Astrocyte of the cerebellum (primary cell): ENCODE measurements around the gene EIF3B.

ENCODE experiments used
- DNase-seq: peaks from one replicate; pipeline ENCODE4 v3.0.0-alpha.2; 2011; ENCODE audit warnings: low read depth
- H3K4me3 ChIP-seq: 2 replicates; pipeline ENCODE4 v1.5.1; 2011; ENCODE audit warnings: mild to moderate bottlenecking, low read depth, low read length, moderate library complexity
- CTCF ChIP-seq: IDR thresholded peaks from 2 replicates; pipeline ENCODE4 v1.5.1; 2012; ENCODE audit warnings: low read length, low read depth, moderate library complexity, mild to moderate bottlenecking; ENCODE audit errors: missing control alignments
- in situ Hi-C: cut with HindIII; loops from 2 replicates; pipeline ENCODE4 v1.10.0; 2017; ENCODE audit warnings: low sequenced_read_pairs

The EIF3B gene

GRCh38 chr7:2369139-2369538 lies 14.5 kb downstream of the EIF3B start:
- no peak for DNase-seq
- no peak overlapping the region for H3K4me3 ChIP-seq
- in situ Hi-C loops, result loop anchor here (25.0 kb wide), 1 partner anchor 532 kb away; no protein-coding TSS in a partner anchor
- no peak for TF ChIP-seq CTCF

DNA sequence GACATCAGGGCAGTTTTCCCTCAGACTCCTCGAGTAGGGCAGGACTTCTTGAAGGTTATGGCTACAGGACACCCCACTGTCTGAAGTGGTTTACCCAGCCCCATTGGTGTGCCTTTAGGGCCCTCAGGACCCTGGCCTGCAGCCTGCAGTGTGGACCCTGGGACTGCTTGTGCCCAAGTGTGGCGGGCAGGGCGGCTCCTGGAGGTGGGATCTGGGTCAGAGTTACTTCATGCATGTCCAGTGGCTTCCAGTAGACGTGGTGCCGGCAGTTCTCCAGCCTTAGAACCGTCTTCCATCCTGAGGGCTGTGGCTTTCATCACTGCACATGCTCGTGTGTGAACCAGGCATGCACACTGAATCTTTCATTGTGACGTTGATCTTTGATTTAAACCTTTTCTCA lies 16.7 kb downstream of the EIF3B start:
- DNase-seq, result no peak
- in situ Hi-C loops, result loop anchor here (10.0 to 25.0 kb wide), 2 partner anchors 67 to 534 kb away; no protein-coding TSS in a partner anchor
- no peak overlapping the region for H3K4me3 ChIP-seq
- TF ChIP-seq CTCF, result no peak

DNA sequence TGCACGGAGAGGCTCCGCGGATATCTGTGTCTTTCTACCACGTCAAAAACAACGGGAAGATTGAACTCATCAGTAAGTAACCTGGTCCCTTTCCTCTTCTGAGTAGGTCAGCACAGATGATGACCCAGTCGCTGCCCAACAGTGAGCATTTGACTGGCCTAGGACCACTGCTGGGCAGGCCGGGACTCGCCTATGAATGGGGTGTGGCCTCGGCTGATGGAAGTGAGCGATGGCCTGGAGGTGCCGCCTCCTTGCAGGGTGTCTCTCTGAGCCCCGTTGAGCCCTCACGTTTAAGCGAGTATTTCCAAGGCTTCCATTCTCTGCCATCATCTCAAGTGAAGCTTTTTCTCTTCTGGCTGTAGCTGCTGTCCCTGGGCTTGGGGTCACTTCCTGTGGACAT lies 18.1 kb downstream of the EIF3B start:
- DNase-seq, result no peak
- H3K4me3 ChIP-seq, result no peak overlapping the region
- in situ Hi-C loops, result loop anchor here (10.0 to 25.0 kb wide), 2 partner anchors 68 to 535 kb away; no protein-coding TSS in a partner anchor
- TF ChIP-seq CTCF, result no peak

- in situ Hi-C loops, result loop anchor here (10.0 to 25.0 kb wide), 2 partner anchors 68 to 536 kb away; no protein-coding TSS in a partner anchor
- peak; percentile 34 for TF ChIP-seq CTCF
- peak; percentile 52 for DNase-seq
- H3K4me3 ChIP-seq, result no peak overlapping the region
These were observed 18.5 kb downstream of the EIF3B start for GRCh38 chr7:2373124-2373556.

GRCh38 chr7:2373646-2374045 lies 19.0 kb downstream of the EIF3B start:
- no peak overlapping the region for H3K4me3 ChIP-seq
- DNase-seq, result no peak
- TF ChIP-seq CTCF, result no peak
- in situ Hi-C loops, result loop anchor here (10.0 to 25.0 kb wide), 2 partner anchors 69 to 536 kb away; no protein-coding TSS in a partner anchor

DNA sequence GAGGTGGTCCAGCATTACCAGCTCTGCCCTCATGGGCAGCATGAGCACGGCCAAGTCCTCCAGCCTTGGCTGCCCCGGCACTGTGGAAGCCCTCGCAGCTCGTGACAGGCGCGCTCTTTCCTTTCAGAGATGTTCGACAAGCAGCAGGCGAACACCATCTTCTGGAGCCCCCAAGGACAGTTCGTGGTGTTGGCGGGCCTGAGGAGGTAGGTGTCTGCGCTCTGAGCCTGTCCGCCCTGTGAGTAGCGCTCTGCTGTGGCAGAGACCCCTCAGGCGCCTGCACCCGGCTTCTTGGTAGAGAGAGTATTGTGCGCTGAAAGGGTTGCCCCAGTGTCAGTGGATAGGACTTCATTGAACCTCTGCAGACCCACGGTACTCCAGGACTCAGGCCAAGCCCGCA lies 19.8 kb downstream of the EIF3B start:
- in situ Hi-C loops, result loop anchor here (10.0 to 25.0 kb wide), 2 partner anchors 70 to 537 kb away; no protein-coding TSS in a partner anchor
- TF ChIP-seq CTCF, result no peak
- H3K4me3 ChIP-seq, result no peak overlapping the region
- DNase-seq, result no peak
